PC-9 (cell line): Measurements from ENCODE around the gene FOXP1. TPM values are rescaled to one million over a fixed set of nuclear protein-coding genes. Genes with fewer than 3 reads are reported as not detected.

Experiments used
- BruUV-seq: library from RNA; stranded (reverse); fragments of 400-500 nt; replicated peaks from 2 replicates; lab custom pipeline; 2021; lab: Mats Ljungman, UMichigan
- CTCF ChIA-PET: fragments of 300-600 bp; sonication (Branson Sonifier 250); formaldehyde crosslinking; loops from one replicate; lab custom pipeline; 2022; ENCODE audit warnings: antibody characterized with exemption; lab: Charles Lee
- POLR2A ChIA-PET: fragments of 300-600 bp; sonication (Branson Sonifier 250); formaldehyde crosslinking; loops from one replicate; lab custom pipeline; 2022; ENCODE audit warnings: antibody characterized with exemption; ENCODE audit not compliant: unreplicated experiment; lab: Charles Lee
- DNase-seq, 2 experiments: peaks; one replicate each; pipeline versions ENCODE4 v3.0.0 to v3.0.0-alpha.2; 2015 to 2022; ENCODE audit warnings: mixed read lengths in 1 of 2
- H2AFZ ChIP-seq: fragments of 200-600 bp; sonication (generic); 2 replicates; pipeline ENCODE4 v1.8.1; 2017; ENCODE audit warnings: antibody characterized with exemption
- H3F3A ChIP-seq: fragments of 200-600 bp; sonication (generic); 2 replicates; pipeline ENCODE4 v1.8.1; 2017; ENCODE audit warnings: antibody characterized with exemption, mild to moderate bottlenecking, low read depth; ENCODE audit not compliant: insufficient read depth
- H3K27ac ChIP-seq: fragments of 200-600 bp; sonication (generic); 2 replicates; pipeline ENCODE4 v1.6.1; 2016; ENCODE audit warnings: mixed run types
- H3K27me3 ChIP-seq: fragments of 200-600 bp; sonication (generic); 2 replicates; pipeline ENCODE4 v1.6.1; 2016; ENCODE audit warnings: low read depth, mixed run types; ENCODE audit not compliant: insufficient read depth
- H3K36me3 ChIP-seq: fragments of 200-600 bp; sonication (generic); 2 replicates; pipeline ENCODE4 v1.6.1; 2016; ENCODE audit warnings: low read depth, mixed run types
- H3K4me1 ChIP-seq: fragments of 200-600 bp; sonication (generic); replicated peaks from 2 replicates; pipeline ENCODE4 v1.6.1; 2016; ENCODE audit warnings: mixed run types; ENCODE audit not compliant: insufficient read depth
- H3K4me2 ChIP-seq: fragments of 200-600 bp; sonication (generic); 2 replicates; pipeline ENCODE4 v1.6.1; 2017; ENCODE audit warnings: mixed run types
- H3K4me3 ChIP-seq: fragments of 200-600 bp; sonication (generic); 2 replicates; pipeline ENCODE4 v1.6.1; 2016; ENCODE audit warnings: mixed run types
- H3K79me2 ChIP-seq: fragments of 200-600 bp; sonication (generic); 2 replicates; pipeline ENCODE4 v1.6.1; 2017; ENCODE audit warnings: low read depth, mixed run types
- H3K9me2 ChIP-seq: fragments of 200-600 bp; sonication (generic); 2 replicates; pipeline ENCODE4 v1.8.1; 2017; ENCODE audit warnings: mild to moderate bottlenecking; ENCODE audit not compliant: insufficient read depth
- H3K9me3 ChIP-seq: fragments of 200-600 bp; sonication (generic); 2 replicates; pipeline ENCODE4 v1.8.1; 2016; ENCODE audit warnings: low read depth; ENCODE audit not compliant: insufficient read depth
- H4K20me1 ChIP-seq: fragments of 200-600 bp; sonication (generic); 2 replicates; pipeline ENCODE4 v1.8.1; 2017; ENCODE audit not compliant: insufficient read depth
- CTCF ChIP-seq: fragments of 200-600 bp; sonication (generic); conservative IDR thresholded peaks from 2 replicates; pipeline ENCODE4 v1.6.1; 2017; ENCODE audit warnings: mixed run types, antibody characterized with exemption, mild to moderate bottlenecking, moderate library complexity
- EZH2 ChIP-seq: fragments of 200-600 bp; sonication (generic); IDR thresholded peaks from 2 replicates; pipeline ENCODE4 v1.8.0; 2017; ENCODE audit warnings: antibody characterized with exemption, low read depth
- intact Hi-C: fragments of 100-400 bp; cut with micrococcal nuclease; formaldehyde crosslinking; loops from one replicate; pipeline ENCODE4 v1.10.0; 2022; ENCODE audit not compliant: unreplicated experiment
- total RNA-seq: library from RNA; stranded (reverse); gene quantifications from 2 replicates; pipeline ENCODE4 v1.2.3, GENCODE V29; 2021

Gene FOXP1
- total RNA-seq, 1 experiment from 2014 or later, result 33.3 TPM

- Histone ChIP-seq H3K27me3 (no peaks in the 10 kb centered on the region), H3K9me3 (no peaks in the 10 kb centered on the region), H3K4me1 (no peaks in the 10 kb centered on the region), H3K4me2 (no peak overlapping the region), H2AFZ (no peak overlapping the region), H3K4me3 (no peak overlapping the region), H3K27ac (no peak overlapping the region), H3K79me2 (no peaks in the 10 kb centered on the region), H3K36me3 (no peaks in the 10 kb centered on the region), H3F3A (no peaks in the 10 kb centered on the region), H4K20me1 (no peaks in the 10 kb centered on the region), H3K9me2 (no peaks in the 10 kb centered on the region)
- ChIA-PET CTCF (no interaction called here), POLR2A (no interaction called here)
- TF ChIP-seq CTCF, result no peak
- no peak for TF ChIP-seq EZH2
- no peak for DNase-seq
- BruUV-seq, result no TSS peak
- intact Hi-C loops, result no loop called here
Observed at GRCh38 chr3:70927239-70927638, 656.3 kb downstream of the FOXP1 start.

GRCh38 chr3:70926835-70927234 is 656.7 kb downstream of the FOXP1 start:
- no peak overlapping the region for H3K4me2 ChIP-seq
- ChIA-PET POLR2A (no interaction called here), CTCF (no interaction called here)
- no peak overlapping the region for H3K4me3 ChIP-seq
- H3K4me1 ChIP-seq, result no peaks in the 10 kb centered on the region
- no TSS peak for BruUV-seq
- no peak overlapping the region for H3K27ac ChIP-seq
- no peaks in the 10 kb centered on the region for H3F3A ChIP-seq
- no peaks in the 10 kb centered on the region for H3K27me3 ChIP-seq
- no peaks in the 10 kb centered on the region for H4K20me1 ChIP-seq
- H3K9me2 ChIP-seq, result no peaks in the 10 kb centered on the region
- no peaks in the 10 kb centered on the region for H3K79me2 ChIP-seq
- DNase-seq, result no peak
- TF ChIP-seq CTCF (no peak), EZH2 (no peak)
- no peaks in the 10 kb centered on the region for H3K9me3 ChIP-seq
- no peak overlapping the region for H2AFZ ChIP-seq
- intact Hi-C loops, result no loop called here
- no peaks in the 10 kb centered on the region for H3K36me3 ChIP-seq

GRCh38 chr3:70919661-70920060 is 663.9 kb downstream of the FOXP1 start:
- Histone ChIP-seq H3K27ac (no peak overlapping the region), H2AFZ (no peak overlapping the region), H3K9me2 (no peaks in the 10 kb centered on the region), H3K4me3 (no peak overlapping the region), H3K36me3 (no peaks in the 10 kb centered on the region), H3F3A (no peaks in the 10 kb centered on the region), H3K9me3 (no peaks in the 10 kb centered on the region), H3K4me1 (no peaks in the 10 kb centered on the region), H4K20me1 (no peaks in the 10 kb centered on the region), H3K79me2 (no peaks in the 10 kb centered on the region), H3K27me3 (no peaks in the 10 kb centered on the region), H3K4me2 (no peak overlapping the region)
- TF ChIP-seq EZH2 (no peak), CTCF (no peak)
- intact Hi-C loops, result no loop called here
- ChIA-PET CTCF (no interaction called here), POLR2A (no interaction called here)
- no peak for DNase-seq
- BruUV-seq, result no TSS peak
